Measurements from ENCODE around the gene MAGEB2.

Gene MAGEB2

DNA sequence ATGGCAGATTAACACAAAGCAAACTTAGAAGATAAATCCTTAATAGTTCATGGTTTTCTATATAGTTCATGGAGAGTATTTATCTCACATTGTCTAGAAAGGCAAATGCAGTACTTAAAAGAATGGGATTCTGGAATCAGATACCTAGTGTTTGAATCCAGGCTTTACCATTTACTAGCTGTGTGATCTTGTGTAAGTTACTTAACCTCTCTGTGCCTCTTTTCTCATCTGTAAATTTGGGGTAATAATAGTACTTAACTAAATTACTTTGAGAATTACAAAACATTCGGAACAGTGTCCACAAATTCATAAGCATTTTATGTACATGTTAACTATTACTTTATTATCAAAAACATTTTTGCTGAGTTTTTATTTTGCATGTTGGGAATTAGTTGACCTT lies 47.4 kb downstream of the MAGEB2 start:
- H3K4me3 ChIP-seq (ENCODE audit: low read depth, low read length), result no peak overlapping the region
- no peak for DNase-seq (ENCODE audit: low read depth)

All from skeletal muscle cell (primary cell).